ENCODE results near the gene CARD11. TPM values are rescaled to one million over a fixed set of nuclear protein-coding genes. Genes with fewer than 3 reads are reported as not detected.

CARD11 gene
- total RNA-seq, 1 experiment from 2014 or later = 0.57 TPM

DNA sequence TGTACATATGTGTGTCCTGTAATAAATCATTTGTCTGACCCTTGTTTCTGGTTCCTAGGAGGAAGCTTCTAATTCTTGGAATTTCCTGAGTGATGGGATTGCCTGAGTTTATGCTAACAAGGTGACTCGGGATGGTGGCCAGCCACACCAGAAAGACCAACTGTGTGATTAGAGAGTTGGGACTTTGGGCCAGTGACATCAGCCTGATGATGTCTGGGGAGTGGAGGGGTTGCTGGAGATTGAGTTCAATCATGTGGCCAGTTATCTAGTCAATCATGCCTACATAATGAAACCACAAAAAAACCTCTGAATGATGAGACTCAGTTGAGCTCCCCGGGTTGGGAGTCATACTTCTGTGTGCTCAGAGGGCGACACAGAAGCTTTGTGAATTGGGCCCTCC lies 23.5 kb upstream of the CARD11 start:
- no peak for TF ChIP-seq SRF (IDR thresholded peaks at IDR 0.05; ENCODE audit: low read depth)
- TF ChIP-seq EZH2phosphoT487 (IDR thresholded peaks at IDR 0.05; ENCODE audit: borderline replicate concordance) = no peak
- no peak for TF ChIP-seq ZNF274 (IDR thresholded peaks at IDR 0.05; ENCODE audit: low read depth, low read length)
- TF ChIP-seq SIN3A (IDR thresholded peaks at IDR 0.05; ENCODE audit: low read depth) = no peak
- TF ChIP-seq TCF7L2 (IDR thresholded peaks at IDR 0.05; ENCODE audit: borderline replicate concordance, extremely low read depth, insufficient read depth, insufficient read length) = no peak
- TF ChIP-seq MAX (IDR thresholded peaks at IDR 0.05) = no peak
- no peak for TF ChIP-seq ZBTB33 (IDR thresholded peaks at IDR 0.05; ENCODE audit: extremely low read depth, insufficient replicate concordance, low read length)
- TF ChIP-seq, protein P1, sequence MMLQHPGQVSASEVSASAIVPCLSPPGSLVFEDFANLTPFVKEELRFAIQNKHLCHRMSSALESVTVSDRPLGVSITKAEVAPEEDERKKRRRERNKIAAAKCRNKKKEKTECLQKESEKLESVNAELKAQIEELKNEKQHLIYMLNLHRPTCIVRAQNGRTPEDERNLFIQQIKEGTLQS (IDR thresholded peaks at IDR 0.05) = no peak
- no peak for TF ChIP-seq CEBPB (IDR thresholded peaks at IDR 0.05; ENCODE audit: low read depth)
- no peaks in the 10 kb centered on the region for H3K79me2 ChIP-seq (ENCODE audit: insufficient read depth, low read length)
- H3K4me1 ChIP-seq (ENCODE audit: control insufficient read depth in 1 of 2, insufficient read depth in 2 of 2, low read length in 2 of 2) = no peaks in the 10 kb centered on the region
- H2AFZ ChIP-seq (ENCODE audit: low read depth, low read length, poor library complexity, severe bottlenecking) = no peak overlapping the region
- no peak for ATAC-seq
- H3K36me3 ChIP-seq (ENCODE audit: control insufficient read depth in 1 of 2, insufficient read depth in 2 of 2, low read length in 2 of 2) = no peaks in the 10 kb centered on the region
- H3K9me2 ChIP-seq (ENCODE audit: insufficient read depth) = no peaks in the 10 kb centered on the region
- RAD21 ChIA-PET (ENCODE audit: low non-redundant PET in 1 of 2, low total read pairs in 2 of 2, uncharacterized antibody in 2 of 2, unreplicated experiment in 2 of 2) = interaction anchor here in 1 of 2 experiments (0.6 kb wide), 1 partner anchor 15 kb away, joined by 4 read pairs; no protein-coding TSS in a partner anchor
- CTCF ChIA-PET = no interaction called here
- POLR2A ChIA-PET = no interaction called here
- H3K27me3 ChIP-seq (ENCODE audit: insufficient read depth, low read length) = peaks cover 9% of the 10 kb centered on the region; the same call in 1 of the 2 replicates
- H3K27ac ChIP-seq (ENCODE audit: low read depth, low read length) = no peak overlapping the region
- DNase-seq (ENCODE audit: low read depth, low spot score) = no peak
- no peak overlapping the region for H3K9ac ChIP-seq (ENCODE audit: low read length)
- intact Hi-C loops (cut with micrococcal nuclease) = no loop called here
- no peak overlapping the region for H3K4me3 ChIP-seq (replicated peaks in 1 of 2; ENCODE audit: low read depth in 1 of 2, low read length in 2 of 2)
- no peaks in the 10 kb centered on the region for H3K9me3 ChIP-seq (ENCODE audit: control insufficient read depth in 1 of 2, insufficient read depth in 1 of 2, low read depth in 1 of 2, low read length in 2 of 2)
- no peak overlapping the region for H3K4me2 ChIP-seq (ENCODE audit: low read length)
- BruUV-seq (replicated peaks) = no TSS peak
- no peaks in the 10 kb centered on the region for H4K20me1 ChIP-seq (ENCODE audit: insufficient read depth)
